Measurements from ENCODE around the gene ZBTB20.

ZBTB20 gene

DNA sequence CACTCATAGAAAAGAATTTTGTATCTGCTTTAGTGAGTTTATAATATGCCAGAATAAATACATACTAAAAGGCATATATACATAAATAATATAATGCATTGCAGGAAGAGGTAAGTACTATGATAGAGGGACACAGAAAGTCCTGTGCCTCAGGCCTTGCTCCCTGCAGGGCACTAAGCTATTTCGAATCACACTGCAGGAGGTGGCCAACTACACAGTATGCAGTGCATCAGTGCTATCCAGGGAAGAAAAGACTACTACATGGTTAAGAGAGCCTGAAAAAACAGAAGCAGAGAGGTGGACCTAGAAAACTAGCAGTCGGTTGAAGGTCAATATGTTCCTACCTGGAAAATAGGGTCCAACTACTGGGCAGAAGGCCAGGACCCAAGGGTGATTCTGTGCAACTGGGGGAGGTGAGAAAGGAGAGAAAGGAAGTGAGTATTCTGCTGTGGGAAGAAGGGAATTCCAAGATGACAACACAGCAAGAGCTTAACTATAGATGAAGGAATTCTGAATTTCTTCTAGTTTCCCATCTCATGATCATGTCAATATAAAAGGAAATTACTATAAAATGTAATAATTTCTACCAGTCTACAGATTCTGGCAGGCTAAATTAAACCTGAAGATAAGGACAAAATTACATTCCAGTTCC lies 218.0 kb downstream of the ZBTB20 start:
- no peak for DNase-seq (ENCODE audit: low read depth)

DNA sequence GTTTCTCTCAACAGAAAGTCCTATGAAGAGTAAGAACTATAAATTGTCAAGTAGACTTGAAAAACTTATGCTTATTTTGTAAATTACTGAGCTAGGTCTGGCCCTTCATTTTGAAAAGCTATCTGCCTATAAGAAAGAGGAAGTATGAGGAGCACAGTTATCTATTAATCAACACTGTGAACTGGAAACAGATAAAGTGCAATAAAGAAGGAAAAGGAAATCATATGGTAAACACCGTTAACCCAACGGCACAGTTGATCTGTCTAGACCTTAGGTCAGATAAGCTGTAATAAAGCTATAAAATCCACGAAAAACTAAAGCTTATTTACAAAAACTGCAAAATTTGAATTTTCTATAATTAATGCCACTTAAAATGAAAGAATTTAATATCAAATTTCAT lies 242.5 kb downstream of the ZBTB20 start:
- no peak for DNase-seq (ENCODE audit: low read depth)

DNA sequence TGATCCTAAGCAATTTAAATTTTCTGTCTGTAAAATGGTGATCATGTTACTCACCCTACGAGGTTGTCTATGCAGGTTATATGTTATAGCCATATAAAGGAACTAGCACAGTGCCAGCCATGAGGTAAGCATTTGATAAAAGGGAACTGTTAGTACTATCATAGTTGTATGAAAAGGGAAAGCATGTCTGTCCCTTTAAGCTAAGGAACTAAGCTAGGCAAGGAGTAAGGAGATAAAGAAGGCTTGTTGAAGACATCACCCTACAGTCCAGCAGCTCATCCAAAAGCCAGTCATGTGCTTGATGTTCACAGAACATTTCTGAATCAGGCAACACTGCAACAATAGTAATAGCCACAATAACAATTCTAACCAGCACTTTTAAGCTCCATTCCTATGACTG lies 243.9 kb downstream of the ZBTB20 start:
- DNase-seq (ENCODE audit: low read depth) = no peak

GRCh38 chr3:114902691-114903101 lies 244.4 kb downstream of the ZBTB20 start:
- no peak for DNase-seq (ENCODE audit: low read depth)

- DNase-seq (ENCODE audit: low read depth) = no peak
Measured at GRCh38 chr3:114900908-114901307, 246.2 kb downstream of the ZBTB20 start.

- DNase-seq (ENCODE audit: low read depth) = no peak
Measured at GRCh38 chr3:114899186-114899931, 247.7 kb downstream of the ZBTB20 start.

GRCh38 chr3:114896978-114897377 lies 250.1 kb downstream of the ZBTB20 start:
- DNase-seq (ENCODE audit: low read depth) = no peak

DNA sequence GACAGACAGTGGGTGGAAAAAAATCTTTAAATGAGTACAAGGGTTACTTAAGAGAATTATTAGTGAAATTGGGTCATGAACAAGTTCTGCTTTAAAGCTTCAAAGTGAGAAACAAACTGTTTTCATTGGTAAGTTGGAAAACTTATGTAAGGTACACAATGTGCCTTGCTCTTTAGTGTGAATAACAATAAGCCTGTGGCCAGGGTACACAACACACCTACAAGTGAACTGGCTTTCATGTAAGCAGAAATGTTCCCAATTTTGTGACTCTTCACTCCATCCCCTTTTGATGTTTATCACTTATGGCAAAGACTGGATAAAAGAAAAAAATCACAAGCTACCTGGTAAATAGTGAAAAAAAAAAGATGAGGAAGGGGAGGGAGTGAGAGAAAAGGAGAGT lies 253.7 kb downstream of the ZBTB20 start:
- no peak for DNase-seq (ENCODE audit: low read depth)

DNA sequence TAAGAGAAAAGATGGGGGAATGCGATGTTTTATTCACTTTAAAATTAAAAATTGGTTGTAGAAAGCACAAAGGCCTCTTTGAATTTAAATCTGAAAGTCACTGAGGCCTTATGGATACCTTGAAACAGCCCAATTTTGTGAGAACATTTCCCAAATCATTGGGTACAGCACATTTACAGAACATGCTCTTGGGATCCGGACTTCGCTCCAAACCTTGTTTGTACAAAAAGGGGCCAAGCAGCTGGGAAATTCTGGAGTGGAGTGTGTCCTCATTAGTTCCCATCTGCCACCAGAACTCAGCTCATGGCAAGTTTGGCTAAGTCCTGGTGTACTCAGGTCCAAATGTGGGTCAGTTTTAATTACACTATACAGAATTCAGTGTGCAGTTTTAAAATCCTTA lies 254.2 kb downstream of the ZBTB20 start:
- DNase-seq (ENCODE audit: low read depth) = no peak

DNA sequence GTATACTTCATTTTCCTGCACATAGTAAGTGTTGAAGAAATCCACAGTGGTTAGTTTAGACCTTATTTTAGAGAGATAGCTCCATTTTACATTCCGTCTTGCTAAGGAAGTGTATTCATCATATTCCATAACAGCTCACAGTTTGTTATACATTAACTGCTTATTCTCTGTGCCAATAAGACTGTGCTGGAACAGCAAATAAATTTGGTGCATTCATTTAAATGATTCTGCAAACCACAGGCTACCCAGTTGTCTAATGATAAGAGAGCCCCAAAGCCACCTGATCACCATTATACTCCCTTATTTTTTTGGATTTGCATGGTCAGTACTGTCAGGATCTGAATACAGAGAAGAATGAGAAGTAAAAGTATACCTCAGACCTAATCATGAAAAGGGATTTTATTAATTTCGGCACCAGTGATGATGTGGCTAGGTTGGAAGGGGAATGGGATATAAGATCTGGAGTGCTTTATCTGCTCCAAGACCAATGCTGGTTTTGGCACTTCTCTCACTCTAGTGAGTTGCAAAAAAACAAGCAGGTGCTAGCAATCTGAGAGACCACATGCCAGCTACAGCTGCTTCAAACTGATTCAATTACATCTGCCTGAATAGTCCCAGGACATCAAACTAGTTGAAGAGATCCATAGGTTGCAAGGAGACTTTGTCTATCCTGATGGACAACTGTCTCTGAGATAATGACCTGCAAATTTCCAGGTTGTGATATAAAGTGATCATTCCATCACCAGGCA lies 254.8 kb downstream of the ZBTB20 start:
- DNase-seq (ENCODE audit: low read depth) = no peak

GRCh38 chr3:114887806-114888205 lies 259.3 kb downstream of the ZBTB20 start:
- DNase-seq (ENCODE audit: low read depth) = no peak

DNA sequence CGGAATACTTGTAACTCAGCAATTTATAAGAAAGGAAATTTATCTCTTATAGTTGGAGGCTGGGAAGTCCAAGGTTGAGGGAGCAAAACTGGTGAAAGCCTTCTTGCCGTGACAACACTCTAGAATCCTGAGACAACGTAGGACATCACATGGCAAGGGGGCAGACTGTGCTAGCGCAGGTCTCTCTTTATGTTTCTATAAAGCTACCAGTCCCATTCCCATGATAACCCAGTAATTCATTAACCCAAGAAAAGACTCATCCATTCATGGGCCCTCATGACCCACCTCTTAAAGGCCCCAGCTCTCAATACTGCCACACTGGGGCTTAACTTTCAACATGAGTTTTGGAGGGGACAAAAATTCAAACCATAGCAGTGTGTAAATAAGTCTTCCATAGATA lies 260.2 kb downstream of the ZBTB20 start:
- DNase-seq (ENCODE audit: low read depth) = no peak

- no peak for DNase-seq (ENCODE audit: low read depth)
Measured at GRCh38 chr3:114884213-114884923, 262.7 kb downstream of the ZBTB20 start.

DNA sequence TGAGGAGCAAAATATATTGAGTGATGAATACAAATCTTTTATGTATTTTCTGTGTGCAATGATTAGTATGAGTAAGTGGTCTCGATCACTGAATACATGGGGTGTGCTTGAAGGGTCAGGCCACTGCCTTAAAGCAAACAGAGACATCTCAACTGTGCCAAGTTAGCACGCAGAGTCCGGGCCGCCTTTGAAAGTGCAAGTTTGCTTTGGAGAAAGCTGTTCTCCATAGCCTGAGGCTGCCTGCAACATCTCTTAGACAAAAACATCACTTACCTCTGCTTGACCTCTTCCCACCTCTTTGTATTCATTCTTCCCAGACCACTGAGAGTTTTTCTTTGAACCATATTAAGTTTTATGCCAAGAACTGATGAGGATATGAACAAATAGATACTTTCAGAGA lies 267.0 kb downstream of the ZBTB20 start:
- no peak for DNase-seq (ENCODE audit: low read depth)

DNA sequence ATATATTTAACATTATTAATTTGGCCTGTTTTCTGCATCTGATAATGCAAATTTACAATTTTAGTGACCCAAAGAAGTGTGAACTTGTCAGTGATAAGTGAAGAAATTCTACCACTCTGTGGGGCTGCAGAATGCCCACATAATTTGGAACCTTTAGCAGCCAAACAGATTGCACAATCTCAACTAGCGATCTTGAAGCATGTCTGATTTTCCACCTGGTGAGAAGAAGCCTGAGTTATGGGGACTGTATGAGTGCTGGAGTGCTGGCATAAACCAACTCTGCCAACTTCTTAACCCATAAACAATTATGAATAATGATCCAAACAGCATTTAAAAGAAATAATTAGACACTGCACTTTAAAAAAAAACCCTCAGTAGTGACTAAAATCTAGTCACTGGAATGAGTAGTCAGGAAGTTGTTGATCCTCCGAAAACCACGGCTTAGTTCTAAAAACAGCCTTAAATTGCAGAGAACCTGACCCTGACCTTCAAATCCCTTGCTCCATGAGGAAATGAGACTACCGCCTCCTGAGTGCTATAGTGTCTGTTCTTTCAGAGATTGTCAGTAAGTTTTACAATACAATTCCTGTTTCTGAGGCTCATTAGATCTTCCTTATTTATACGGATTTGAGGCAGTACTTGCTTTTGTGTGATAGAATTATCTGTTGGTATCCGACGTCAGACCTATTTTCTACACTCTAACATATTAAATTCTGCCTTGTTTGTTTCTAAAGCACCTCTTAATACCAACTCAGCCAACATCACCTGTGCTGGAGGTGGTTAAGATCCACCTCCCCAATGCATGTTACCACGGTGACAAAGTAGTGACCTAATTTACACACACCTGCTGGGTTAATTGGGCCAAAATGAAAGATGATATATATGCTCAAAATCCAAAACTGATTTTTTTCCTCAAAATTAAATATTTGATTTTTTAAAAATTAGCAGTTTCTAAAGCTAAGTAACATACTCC lies 267.7 kb downstream of the ZBTB20 start:
- DNase-seq (ENCODE audit: low read depth) = no peak

DNA sequence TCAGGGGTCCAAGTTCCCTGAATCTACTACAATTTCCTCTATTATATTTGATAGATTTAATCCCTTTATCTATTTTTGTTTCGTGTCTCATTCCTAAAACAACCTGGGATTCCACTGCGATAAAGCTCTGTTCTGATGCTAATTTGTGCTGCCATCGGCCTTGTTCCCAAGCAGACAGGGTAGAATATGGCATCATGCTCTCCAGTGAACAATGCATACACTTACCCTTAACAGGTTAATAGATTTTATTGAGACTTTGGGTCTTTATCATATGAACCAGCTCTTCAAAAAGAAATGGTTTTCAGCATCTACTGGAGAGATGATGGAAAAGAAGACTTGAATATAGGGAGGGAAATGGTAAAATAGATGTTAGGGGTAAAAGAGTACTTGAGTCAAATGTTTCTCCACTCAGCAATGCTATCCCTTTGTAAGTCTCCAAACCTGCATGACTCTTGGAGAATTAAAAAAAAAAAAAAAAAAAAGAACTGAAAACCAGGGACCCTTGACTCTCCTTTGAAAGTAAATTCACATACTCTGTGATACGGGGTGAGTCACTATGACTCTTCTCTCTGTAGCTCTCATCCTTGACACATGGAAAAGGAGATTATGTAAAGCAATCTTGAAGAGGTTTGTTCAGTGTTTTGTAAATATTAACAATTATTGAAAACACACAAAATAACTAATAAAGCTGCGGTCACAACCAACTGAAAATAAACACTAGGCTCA lies 268.8 kb downstream of the ZBTB20 start:
- no peak for DNase-seq (ENCODE audit: low read depth)

GRCh38 chr3:114877378-114878113 lies 269.5 kb downstream of the ZBTB20 start:
- no peak for DNase-seq (ENCODE audit: low read depth)

DNA sequence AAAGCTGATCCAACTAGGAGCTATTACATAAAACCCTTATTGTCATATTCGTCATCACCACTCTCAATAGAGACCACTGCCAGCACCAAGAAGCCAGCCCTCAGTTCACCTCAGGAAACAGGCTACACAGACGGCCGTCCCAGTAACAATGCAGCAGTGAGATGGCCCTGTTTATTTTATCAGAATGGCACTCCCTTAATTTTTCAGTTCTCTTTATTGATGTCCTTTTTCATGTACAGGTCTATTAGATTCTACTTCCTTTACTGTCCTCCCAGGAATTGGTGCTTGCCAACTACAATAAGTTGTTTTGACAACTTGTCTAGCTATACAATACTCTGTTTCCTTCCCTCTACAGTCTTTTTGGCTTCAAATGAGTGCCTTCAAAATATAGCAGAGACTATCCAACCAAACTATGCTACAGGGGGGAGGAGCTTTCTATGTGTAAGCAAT lies 272.5 kb downstream of the ZBTB20 start:
- DNase-seq (ENCODE audit: low read depth) = no peak

DNA sequence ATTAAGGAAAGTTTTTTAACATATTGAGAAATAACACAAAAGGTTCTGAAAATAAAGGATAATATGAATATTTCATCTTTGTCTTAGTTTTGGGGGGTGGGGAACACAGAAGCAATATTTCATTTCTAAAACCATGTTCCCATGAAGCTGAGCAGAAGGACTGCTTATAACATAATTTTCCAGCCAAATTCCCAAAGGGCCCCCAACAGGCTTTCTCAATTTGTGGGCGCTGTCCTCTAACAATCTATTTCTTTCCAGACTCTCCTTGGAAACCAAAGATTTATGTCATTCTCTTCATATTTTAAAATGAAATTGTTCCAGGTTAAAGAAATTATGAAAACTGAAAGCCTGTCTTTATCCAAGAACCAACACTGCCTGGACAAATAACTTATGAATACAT lies 273.5 kb downstream of the ZBTB20 start:
- DNase-seq (ENCODE audit: low read depth) = no peak

DNA sequence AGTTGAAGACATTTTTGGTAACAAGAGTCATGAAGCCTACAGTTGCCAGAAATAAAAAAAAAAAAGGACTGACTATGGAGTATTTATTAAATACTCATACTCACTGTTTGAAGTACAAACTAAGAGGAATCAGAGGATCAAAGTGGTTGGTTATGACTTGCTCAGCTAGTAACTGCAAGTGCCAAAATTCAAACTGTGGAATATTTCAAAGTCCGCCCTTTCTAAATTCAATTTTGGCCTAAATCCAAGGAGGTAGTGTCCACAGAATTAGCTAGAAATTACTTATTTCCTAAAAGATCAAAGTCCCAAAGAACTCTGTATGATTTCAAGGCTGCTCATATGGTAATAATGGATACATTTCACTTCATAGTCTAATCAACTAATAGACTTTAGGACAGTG lies 274.5 kb downstream of the ZBTB20 start:
- DNase-seq (ENCODE audit: low read depth) = no peak

Data from stimulated activated CD8-positive, alpha-beta memory T cell treated with anti-CD3 and anti-CD28 coated beads, Interleukin-12 subunit alpha, Interleukin-12 subunit beta, amount 100 ng/mL, for 4 hours (primary cell).